Myocyte (in vitro differentiated cells): ENCODE data around the gene EVPL. TPM values are rescaled to one million over a fixed set of nuclear protein-coding genes. Genes with fewer than 3 reads are reported as not detected.
A peak's percentile ranks its signal among the peaks of the same experiment; 100 is the strongest.
"Not testable (repeated sequence)": the region's sequence is repeated elsewhere in the genome, so short reads cannot be mapped to it uniquely, and the experiment has no call there.

Source experiments
- DNase-seq: peaks from one replicate; pipeline ENCODE4 v3.0.0-alpha.2; 2012; ENCODE audit warnings: low read depth
- total RNA-seq: library from RNA; depleted of rRNA; stranded (reverse); fragments of >200 nt; gene quantifications from 2 replicates; pipeline ENCODE4 v1.2.3, GENCODE V29; 2014

Gene EVPL
- total RNA-seq, 1 donor from 2014 or later = not detected

- peak; percentile 50 for DNase-seq
Observed at GRCh38 chr17:76048711-76049110, 21.6 kb upstream of the EVPL start.

- DNase-seq = no peak
Observed at GRCh38 chr17:76048025-76048605, 21.0 kb upstream of the EVPL start.

GRCh38 chr17:76046064-76046463 lies 19.0 kb upstream of the EVPL start:
- DNase-seq = no peak

- DNase-seq = not testable (repeated sequence)
Observed at GRCh38 chr17:76044475-76045007, 17.4 kb upstream of the EVPL start.

GRCh38 chr17:76042868-76043267 lies 15.8 kb upstream of the EVPL start:
- not testable (repeated sequence) for DNase-seq

GRCh38 chr17:76040376-76040775 lies 13.3 kb upstream of the EVPL start:
- no peak for DNase-seq

GRCh38 chr17:76039121-76039520 lies 12.0 kb upstream of the EVPL start:
- no peak for DNase-seq

- DNase-seq = peak; percentile 13
Observed at GRCh38 chr17:76038050-76038449, 10.9 kb upstream of the EVPL start.

- no peak for DNase-seq
Observed at GRCh38 chr17:76036497-76037261, 9.6 kb upstream of the EVPL start.

- no peak for DNase-seq
Observed at GRCh38 chr17:76034428-76035350, 7.6 kb upstream of the EVPL start.

- no peak for DNase-seq
Observed at GRCh38 chr17:76033139-76033538, 6.0 kb upstream of the EVPL start.

GRCh38 chr17:76032780-76033108 lies 5.6 kb upstream of the EVPL start:
- DNase-seq = no peak

- DNase-seq = no peak
Observed at GRCh38 chr17:76032073-76032779, 5.1 kb upstream of the EVPL start.

- DNase-seq = no peak
Observed at GRCh38 chr17:76026714-76027158, 370 bp downstream of the EVPL start.

- no peak for DNase-seq
Observed at GRCh38 chr17:76025294-76025693, 1.8 kb downstream of the EVPL start.

GRCh38 chr17:76024353-76024752 lies 2.8 kb downstream of the EVPL start:
- DNase-seq = no peak

- no peak for DNase-seq
Observed at GRCh38 chr17:76023900-76024237, 3.2 kb downstream of the EVPL start.

GRCh38 chr17:76022973-76023899 lies 3.9 kb downstream of the EVPL start:
- DNase-seq = no peak

GRCh38 chr17:76022285-76022684 lies 4.8 kb downstream of the EVPL start:
- DNase-seq = no peak

GRCh38 chr17:76019833-76020467 lies 7.2 kb downstream of the EVPL start:
- DNase-seq = no peak
